Stimulated activated CD8-positive, alpha-beta memory T cell treated with anti-CD3 and anti-CD28 coated beads, Interleukin-15, amount 100 ng/mL, for 4 hours (primary cell): ENCODE results near the gene MED15.

Experiments used
- DNase-seq, 2 donors: peaks; one replicate each; pipeline ENCODE4 v3.0.0-alpha.2; 2020; ENCODE audit warnings: low read depth in 2 of 2

Gene MED15

DNA sequence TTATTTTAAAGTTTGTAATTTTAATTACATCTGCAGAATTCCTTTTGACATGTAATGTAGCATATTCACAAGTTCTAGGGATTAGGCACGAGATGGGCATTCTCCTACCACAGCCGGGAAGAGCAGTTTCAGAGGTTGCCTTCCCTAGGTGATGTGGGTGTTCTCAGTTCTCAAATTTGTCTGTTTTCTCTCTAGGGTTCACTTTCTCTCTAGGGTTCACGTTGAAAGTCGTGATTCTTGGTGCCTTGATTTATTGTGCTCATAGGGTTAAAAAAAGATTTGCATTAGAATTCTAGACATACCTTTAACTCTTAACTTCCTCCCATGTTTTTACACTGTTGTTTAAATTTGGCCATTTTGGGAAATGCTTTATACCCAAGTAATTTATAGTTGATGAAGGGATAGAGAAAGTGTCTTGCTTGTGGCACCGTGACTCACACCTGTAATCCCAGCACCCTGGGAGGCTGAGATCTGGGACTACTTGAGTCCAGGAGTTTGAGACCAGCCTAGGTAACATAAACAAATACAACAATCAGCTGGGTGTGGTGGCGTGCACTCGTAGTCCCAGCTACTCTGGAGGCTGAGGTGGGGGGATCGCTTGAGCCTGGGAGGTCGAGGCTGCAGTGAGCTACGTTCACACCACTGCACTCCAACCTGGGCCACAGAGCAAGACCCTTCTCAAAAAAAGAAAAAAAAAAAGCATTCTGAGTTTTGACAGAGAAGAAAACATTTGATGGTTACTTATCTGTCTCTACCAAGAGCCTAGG lies 3.6 kb downstream of the MED15 start:
- DNase-seq = no peak

DNA sequence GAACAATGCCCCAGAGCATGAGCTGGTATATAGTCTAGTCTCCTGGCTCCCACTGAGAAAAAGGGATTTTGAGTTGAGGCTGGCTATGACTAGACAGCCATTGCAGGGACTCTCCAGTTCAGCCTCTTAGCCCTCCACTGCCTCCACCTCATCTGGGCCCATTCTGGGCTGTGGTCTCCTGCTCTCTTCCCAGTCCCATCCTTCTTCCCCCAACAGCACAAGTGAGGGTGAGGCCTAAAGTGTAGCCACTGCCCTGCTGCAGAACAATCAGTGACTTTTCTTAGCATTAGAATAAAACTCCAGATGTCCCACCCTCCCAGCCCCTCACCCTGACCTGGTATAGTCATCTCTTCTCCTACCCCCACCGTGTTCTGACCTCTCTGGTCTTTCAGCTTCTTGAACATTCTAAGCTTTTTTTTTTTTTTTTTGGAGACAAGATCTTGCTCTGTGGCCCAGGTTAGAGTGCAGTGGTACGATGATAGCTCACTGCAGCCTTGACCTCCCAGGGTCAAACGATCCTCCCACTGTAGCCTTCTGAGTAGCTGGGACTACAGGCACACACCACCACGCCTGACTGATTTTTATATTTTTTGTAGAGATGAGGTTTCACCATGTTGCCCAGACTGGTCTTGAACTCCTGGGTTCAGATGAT lies 4.3 kb downstream of the MED15 start:
- no peak for DNase-seq

DNA sequence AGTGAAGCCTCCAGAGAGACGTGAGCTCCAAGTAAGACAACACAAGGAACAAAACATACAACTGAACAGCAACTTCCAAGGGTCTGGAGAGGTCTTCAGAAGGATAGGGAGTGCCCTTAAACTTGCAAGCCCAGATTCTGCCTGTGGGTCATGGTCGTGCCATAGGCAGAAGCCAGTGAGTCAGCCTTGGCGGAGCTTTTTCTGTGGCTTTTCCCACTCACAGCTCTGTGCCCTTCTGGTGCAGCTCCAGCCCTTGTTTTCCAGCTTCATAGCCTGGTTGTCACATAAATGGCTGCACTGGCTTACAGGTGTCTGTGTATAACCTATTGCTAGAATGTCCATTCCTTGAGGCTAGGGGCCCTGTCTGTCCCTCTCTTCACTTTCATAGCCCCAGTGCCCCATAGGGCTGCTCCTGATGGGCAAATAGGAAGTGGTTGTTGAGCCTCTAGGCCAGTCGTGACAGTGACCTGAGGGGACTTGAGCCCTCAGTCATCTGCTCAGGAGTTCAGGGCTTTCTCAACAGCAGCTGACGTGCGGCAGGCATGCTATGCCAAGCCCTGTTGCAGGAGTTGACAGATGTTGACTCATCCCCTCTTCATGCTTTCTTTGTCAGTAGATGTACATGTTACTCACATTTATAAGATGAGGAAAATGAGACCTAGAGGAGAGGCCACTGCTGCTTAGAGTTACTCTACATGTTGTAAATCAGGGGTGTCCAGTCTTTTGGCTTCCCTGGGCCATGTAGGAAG lies 7.4 kb downstream of the MED15 start:
- DNase-seq = no peak

DNA sequence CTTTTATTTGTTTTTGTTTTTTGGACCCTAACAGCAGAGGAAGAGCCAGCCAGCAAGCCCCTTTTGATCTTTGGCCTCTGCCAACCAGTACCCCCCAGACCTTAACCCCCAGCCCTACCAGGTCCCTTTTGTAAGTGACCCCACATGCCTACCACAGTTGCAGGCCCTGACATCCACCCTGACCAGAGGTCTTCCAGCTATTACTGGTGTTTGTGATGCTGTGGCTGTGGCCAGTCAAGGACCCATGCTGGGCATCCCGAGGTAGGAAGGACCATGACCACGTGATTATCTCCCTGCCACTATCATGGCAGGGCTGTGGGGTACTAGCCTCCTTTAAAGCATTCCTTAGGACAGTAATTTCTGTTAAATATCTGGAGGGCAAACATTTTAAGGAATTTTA lies 9.0 kb downstream of the MED15 start:
- DNase-seq = no peak

DNA sequence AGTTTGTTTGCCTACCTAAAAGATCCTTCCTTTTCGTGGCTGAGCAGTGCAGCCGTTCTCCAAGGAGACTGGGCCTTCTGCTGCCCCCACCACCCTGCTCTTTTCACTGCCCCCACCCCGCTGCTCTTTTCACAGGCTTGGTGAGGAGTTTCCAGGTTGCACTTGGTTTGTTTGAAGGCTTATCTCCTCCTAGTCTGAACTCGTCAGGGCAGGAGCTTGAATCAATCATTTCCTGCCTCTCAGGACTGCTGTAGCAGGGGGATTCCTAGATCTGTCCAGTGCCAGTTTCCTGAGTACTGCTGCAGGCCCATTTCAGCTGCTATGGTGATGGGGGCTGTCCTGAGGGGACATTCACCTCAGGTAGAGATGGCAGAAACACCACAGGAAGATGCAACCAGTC lies 10.0 kb downstream of the MED15 start:
- no peak for DNase-seq

DNA sequence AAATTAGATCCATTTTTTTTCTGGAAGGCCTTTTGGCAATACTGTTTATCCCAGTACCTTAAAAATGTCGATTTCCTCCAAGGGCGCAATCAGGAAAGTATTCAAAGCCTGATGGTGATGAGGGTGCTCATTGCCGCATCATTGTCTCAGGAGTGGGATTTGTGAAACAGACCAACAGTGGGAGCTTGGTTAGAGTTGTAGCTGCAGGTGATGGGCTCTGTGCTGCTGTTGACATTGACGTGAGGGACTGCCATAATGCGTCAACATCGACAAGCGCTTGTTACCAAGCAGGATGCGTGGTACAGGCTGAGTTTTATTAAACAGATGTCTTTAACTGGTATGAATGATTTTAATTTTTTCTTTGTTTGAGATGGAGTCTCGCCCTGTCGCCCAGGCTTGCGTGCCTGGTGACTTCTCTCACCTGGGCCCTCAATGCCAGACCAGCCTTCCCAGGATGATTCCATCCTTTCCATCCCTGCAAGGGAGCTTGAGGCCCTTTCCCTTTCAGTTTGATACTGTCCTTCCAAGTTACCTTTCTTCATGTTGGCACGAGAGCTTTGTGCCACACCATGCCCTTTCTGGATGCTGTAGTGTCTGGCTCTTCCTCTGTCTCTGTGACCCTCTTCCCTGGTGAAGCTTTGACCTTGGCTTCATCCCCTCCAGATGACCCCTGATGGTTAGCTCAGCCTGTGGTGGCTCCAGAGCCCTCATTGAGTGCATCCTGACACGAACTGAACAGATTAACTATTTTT lies 10.6 kb downstream of the MED15 start:
- no peak for DNase-seq

DNA sequence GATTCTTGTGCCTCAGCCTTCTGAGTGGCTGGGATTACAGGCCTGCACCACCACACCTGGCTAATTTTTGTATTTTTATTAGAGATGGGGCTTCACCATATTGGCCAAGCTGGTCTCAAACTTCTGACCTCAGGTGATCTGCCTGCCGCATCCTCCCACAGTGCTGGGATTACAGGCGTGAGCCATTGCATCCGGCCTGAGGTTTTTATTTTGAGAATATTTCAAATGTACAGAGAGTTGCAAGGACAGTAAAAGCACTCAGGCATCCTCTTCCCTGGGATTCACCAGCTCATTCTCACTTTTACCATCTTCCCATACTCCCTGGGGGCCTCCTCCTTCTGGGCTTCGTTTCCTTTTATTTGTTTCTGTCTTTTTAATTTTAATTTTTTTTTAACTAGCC lies 12.1 kb downstream of the MED15 start:
- DNase-seq = no peak

DNA sequence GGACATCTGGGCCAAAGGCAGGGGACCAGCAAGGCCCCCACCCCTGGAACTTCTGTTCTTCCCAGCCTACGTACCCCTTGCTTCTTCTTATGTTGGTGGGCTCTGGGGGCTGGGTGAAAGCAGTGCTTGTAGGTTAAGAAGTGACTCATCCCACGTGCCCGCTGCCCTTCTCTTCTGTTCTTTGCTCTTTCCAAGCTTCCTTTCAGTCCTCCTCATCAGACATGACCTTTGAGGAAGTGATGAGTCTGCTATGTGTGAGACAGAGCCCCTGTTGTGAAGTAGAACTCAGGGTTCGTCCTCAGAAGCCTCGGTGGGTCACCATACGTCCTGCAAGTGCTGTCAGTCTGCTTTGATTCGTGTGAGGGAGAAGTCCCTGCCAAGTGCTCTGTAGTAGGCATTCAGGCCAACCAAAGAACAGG lies 12.7 kb downstream of the MED15 start:
- DNase-seq = peak; percentile 25 to 30

DNA sequence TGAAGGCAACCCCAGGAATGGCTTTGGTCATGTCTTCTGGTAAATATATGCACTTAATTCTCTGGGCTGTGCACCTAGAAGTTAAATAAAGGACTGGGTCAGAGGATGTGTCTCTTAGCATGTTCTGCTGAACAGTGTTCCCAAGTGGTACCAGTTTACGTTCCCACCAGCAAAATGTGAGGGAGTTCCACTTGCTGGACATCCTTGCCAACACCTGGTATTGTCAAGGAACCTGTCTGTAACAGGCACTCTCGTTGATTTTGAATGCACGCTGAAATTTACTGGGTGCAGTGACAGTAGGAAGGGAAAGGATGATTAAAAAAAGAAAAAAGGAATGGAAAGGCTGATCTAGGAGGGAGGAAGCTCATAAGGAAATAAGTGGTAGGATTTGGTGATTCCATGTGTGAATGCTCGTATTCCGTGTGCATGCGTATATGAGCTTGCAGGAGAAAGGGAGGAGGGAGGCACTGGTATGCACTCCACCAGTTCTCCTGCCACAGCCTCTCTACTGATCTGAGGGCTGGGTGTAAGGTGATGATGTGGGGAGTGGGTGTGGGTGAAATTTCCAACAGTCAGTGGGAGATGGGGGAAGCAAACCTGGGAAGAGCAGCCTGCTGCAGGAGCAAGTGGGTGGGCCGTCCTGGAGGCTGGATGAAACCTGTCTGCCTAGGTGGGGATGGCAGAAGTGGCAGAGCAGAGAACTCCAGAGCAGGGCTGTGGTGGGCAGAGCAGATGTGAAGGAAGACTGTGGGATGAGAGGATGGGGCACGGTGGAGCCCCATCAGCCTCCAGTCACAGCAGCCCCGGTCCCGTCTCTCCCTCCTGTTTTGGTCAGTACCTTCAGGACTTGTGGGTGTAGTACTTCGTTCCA lies 15.0 kb downstream of the MED15 start:
- no peak for DNase-seq

DNA sequence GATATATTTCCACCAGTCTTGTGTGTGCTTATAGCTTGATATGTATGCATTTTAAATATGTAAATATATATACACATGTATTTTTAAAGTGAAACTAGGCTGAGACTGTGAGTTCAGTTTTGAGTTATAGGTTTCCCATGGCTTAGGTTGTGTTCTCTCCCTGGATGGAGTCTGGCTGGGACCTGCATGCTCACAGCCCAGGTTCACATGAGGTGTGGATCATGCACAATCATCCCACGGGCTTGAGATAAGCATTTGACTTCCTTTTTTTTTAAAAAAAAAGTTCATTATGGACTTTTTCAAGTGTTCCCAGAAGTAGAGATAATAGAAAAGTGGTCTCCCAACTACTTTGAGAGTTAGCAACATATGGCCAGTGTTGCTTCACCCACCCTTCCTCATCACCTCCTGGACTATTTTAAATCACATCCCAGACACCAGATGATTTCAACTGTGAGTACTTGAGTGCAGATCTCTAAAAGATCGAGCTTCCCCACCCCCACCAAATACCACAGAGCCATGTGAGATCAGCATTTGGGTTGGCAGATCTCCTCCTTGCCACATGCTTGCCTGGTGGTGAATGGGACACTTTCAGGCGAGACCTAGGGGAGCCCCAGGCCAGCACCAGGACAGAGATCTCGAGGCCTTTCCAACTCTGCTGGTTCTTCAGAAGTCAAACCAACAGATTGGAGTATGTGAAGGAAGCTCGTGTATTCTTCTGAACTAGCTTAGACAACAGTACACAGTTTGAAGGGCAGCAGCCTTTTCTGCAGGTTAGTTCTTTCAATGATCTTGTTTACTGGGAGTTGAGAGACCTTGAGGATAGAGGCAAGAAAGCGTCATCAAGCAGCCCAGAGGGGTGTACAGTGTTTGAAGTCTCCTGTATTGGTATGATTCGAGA lies 15.9 kb downstream of the MED15 start:
- no peak for DNase-seq

DNA sequence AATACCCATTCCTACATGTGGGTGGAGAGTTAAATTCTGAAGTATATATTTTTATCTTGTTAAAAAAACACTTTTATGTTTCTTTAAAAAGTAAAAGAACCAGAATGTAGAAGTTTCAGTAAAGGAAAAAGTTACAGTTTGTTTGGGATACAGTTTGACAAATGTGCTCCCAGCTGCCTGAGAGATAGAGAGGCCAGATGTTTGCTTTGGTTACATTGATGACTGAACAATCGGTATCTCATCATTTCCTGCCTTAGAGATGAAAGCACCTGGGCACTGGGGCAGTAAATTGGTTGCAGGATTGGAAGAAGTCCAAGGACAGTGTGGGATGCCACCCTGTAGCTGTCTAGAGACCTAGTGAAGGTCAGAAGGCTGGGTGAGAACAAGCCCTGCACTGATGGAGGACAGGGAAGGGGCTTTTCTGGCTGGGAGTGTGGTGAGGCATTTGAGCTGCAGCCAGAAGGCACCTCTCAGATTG lies 16.6 kb downstream of the MED15 start:
- no peak for DNase-seq

DNA sequence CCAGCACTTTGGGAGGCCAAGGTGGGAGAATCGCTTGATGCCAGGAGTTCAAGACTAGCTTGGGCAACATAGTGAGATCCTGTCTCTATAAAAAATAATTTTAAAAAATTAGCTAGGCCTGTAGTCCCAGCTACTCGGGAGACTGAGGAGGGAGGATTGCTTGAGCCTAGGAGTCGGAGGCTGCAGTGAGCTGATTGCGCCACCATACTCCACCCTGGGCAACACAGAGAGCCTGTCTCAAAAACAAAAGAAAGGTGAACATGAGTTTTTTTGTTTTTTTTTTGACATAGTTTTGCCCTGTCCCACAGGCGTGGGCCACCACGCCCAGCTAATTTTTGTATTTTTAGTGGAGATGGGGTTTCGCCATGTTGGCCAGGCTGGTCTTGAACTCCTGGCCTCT lies 17.6 kb downstream of the MED15 start:
- no peak for DNase-seq

DNA sequence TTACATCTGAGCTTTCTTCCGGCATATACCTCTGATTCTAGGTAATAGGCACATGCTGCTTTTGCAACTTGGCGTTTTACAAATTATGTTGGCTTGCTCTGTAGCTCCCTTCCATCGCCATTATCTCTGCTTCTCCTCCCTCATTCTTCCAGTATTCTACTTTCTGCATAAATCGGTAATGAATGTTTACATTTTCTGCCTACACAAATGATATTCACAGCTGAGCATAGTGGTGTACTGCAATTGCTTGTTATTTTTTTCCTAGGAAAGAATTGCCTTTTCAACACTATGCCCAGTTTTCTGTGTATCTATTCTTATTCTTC lies 18.9 kb downstream of the MED15 start:
- DNase-seq = no peak

DNA sequence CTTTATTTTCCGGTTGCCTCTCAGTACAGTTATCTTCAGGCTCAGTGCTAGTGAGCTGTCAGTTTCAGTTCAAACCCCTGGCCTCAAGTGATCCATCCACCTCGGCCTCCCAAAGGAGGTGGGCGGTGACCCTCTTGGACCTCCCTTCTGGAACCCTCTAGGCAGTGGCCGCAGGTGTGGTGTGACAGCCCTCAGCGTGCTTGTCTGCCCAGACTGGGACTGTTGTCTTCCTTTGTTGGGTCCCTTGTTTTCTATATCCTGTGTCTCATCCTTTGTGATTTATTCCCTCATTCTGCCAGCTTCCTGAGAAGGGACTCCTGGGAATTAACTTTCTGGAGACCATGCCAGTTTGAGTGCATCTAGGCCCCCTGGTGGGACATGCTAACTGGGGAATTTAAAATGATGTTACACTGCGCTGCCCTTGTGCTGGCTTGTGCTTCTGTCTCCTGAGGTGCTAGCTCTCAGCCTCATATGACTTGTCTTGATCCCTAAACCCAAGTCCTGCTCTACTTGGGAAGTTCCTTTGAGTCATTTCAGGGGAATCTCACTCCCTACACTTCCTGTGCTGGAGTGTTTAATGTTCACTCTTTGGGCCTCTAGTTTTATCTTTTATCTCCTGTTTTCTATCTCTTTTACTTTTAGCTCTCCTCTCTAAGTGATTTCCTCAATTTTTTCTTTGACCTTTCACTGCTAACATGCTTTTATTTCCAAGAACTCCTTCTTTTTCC lies 19.4 kb downstream of the MED15 start:
- no peak for DNase-seq

DNA sequence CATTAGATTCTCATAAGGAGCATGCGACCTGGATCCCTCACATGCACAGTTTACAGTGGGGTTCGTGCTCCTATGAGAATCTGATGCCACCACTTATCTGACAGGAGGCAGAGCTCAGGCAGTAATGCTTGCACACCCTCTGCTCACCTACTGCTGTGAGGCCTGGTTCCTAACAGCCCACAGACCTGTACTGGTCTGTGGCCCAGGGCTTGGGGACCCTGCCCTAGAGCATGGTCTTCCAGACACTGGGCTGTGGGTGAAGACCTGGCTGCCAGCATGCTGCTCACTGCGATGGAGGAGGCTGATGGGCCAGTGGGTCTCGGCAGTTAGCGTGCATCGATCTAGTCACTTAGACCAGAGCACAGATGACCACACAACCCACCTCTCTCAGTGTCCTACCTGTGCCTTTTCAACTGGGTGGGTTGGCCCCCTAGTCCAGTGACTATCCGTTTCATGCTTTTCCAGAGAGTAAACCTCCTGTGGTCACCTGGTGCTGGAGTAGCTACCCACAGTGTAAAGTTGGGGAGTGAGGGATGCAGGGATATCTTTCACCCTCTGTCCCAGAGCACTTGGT lies 21.1 kb downstream of the MED15 start:
- no peak for DNase-seq

DNA sequence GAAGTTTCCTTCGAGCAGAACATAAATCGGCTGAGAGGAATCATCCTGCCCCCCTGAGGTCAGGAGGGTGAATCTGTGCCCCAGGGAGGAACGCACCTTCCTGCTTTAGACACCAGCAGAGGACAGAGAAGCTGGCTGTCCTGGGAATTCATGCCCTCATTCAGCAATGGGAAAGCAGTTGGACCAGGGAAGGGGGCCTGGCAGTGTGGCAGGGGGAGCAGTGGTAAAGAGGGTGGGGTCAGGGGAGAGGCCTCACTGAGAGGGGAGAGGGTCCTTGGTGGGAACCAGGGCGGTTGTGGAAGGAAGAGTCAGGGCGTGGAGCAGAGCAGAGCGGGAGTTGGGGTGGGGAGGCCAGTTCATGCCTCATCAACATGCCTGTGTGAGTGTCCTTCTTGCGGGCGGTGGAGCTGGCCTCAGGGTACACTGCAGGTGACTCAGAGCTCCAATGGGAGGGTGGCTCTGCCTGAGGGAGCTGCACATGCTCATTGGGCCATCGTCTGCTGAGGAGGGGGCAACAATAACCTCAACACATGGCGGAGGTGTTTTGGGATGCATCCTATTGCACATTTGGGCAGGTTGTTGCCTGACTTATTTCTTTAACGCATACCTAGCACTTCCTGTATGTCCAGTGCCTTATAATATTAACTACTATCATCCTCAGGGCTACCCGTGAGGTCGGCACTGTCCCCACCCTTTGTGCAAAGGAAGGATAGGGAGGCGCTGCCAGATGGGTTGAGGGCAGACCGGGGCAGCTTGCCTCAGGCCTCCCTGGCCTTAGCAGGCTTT lies 23.2 kb downstream of the MED15 start:
- no peak for DNase-seq

DNA sequence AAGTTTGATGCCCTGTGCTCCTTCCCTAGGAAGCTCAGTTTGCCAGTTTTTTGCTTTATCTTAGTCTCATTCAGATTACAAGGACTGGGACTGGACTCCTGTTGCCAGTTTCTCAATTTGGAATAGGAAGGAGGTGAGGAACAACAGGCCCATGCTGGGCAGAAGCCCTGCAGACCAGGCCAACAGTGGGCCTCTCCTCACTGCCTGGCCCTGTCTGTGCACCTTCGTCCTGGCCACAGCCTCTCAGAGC lies 23.7 kb downstream of the MED15 start:
- DNase-seq = no peak

DNA sequence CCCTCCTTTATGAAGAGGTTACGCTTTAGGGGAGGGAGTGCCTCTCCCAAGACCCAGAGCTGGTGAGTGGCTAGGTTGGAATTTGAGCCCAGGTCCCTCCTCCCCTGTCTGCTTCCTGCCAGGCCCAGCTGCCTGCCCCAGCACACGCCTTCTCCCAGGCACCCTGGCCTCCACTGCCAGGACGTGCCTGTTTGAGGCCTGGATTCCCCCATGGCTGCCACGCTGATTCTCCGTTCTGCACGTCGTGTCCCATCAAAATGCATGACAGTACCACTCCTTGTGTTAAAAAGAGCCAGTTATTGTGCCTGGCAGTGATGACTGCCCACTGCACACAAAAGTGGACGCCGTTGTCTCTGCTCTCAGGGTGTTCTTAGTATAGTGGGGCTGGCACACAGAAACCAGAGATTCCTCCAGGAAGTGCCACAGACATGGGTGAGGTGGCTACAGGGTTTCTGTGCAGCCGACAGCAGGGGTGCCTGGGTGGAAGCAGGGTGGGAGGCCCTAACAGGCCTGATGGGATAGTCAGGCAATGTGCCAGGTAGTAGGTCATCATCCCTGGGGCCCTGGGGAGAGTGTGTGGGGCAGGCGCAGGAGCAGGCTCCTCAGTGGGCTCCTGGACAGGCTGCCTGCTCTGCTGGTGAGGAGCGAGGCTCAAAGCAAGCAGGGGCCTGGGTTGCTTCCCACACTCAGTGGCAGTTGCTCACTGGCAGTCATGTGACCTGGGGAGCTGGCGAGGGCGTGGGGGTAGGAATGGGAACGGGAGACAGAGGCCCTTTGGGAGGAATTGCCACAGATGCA lies 24.2 kb downstream of the MED15 start:
- DNase-seq = no peak
